NCI-H526 (cell line): ENCODE results near the gene FAM110C.
"Not testable (repeated sequence)": the region's sequence is repeated elsewhere in the genome, so short reads cannot be mapped to it uniquely, and the experiment has no call there.

Experiments
- DNase-seq, 2 experiments: peaks; one replicate each; lab custom pipeline; 2025; lab: John Stamatoyannopoulos, UW

FAM110C gene, protein sequence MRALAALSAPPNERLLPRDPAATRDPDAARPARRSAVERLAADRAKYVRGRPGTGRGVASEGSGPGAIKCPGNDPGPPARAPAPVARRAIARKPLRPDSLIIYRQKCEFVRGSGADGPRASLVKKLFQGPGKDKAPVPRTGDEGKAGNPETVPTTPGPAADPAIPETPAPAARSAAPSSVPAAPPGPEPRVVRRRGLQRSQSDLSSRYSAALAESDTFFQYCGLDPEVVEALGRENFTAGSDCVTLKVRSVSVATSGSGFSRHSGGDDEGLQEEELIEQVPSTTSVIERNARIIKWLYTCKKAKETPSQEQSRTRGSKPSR

DNA sequence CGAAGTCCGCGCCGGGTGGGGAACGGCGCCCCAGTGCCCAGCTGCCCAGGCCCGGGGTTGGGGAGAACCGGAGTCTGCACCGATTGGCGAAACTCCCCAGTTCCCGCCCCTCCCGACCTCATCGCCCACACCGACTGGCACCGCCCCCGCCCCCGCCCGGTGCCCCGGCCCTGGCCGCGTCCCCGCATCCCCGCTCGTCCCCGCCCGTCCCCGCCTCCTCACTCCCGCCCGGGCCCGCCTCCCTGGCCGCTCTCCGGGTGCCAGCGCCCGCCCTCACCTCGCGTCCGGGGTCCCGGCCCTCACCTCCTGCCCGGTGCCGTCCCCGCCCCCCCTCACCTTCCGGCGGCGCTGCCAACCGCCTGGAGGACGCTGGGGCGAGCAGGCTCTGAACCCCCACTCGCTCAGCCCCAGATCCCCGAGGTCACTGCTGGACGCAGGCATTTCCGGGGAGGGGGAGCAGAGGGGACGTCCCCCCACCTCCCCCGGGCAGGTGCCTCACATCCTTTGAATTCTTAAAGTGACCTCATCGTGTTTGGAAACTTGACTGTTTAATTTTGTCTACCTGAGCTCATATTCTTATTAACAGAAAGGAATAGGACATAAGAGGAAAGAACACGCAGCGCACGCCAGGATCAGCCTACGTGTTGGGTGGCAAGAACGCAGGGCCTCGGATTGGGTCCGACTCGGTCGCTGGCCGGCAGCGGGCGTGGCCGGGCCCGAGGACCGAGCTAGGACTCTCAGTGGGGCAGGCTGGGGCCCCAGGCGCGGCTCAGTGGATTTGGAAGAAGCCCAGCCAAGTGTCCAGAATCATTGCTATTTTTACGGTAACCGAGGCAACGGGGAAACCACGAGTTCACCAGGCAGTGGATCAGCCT, at the start of gene FAM110C:
FAM110C (minus strand) TSS at position 35 of the 875 bp plus-strand sequence. CDS start 120 bp downstream, outside the sequence.
- peak in 1 of 2 experiments; percentile 36 for DNase-seq

DNA sequence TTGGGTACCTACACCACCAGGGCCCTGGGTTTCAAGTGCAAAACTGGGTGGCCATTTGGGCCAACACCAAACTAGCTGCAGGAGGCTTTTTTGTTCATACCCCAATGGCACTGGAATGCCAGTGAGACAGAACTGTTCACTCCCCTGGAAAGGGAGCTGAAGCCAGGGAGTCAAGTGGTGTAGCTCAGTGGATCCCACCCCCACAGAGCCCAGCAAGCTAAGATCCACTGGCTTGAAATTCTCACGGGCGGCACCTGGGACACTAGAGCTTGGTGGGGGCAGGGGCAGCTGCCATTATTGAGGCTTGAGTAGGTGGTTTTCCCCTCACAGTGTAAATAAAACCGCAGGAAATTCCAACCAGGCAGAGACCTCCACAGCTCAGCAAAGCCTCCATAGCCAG, 46.0 kb upstream of the FAM110C start:
- DNase-seq = no peak

DNA sequence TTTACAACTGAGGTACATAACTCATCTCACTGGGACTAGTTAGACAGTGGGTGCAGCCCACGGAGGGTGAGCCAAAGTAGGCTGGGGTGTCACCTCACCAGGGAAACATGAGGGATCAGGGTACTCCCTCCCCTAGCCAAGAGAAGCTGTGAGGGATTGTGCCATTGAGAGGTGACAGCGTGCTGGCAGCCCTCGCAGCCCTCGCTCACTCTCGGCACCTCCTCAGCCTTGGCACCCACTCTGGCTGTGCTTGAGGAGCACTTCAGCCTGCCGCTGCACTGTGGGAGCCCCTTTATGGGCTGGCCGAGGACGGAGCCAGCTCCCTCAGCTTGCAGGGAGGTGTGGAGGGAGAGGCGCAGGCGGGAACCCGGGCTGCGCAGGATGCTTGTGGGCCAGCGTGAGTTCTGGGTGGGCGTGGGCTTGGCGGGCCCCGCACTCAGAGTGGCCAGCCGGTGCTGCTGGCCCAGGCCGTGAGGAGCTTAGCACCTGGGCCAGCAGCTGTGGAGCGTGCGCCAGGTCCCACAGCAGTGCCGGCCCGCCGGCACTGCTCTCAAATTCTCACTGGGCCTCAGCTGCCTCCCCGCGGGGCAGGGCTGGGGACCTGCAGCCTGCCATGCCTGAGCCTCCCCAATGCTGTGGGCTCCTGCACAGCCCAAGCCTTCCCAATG, 44.5 kb upstream of the FAM110C start:
- DNase-seq = no peak

DNA sequence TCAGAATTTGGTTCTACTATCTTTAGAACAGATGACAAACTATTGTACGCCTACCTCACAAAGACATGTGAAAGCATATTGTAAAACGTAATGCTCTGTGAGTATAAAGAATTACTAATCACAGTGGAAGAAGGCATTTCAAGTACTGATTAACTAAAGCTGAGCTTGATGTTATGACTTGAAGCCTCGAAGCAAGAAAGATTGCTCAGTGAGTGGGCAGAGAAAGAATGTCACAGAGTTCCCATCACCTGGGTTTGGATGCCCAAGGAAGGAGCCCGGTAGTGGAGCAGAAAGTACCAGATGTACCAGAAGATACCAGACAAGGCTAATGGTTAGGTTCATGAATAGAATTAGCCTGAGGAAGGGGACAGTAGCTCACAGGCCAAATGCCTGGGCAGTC, 39.5 kb upstream of the FAM110C start:
- DNase-seq = no peak

DNA sequence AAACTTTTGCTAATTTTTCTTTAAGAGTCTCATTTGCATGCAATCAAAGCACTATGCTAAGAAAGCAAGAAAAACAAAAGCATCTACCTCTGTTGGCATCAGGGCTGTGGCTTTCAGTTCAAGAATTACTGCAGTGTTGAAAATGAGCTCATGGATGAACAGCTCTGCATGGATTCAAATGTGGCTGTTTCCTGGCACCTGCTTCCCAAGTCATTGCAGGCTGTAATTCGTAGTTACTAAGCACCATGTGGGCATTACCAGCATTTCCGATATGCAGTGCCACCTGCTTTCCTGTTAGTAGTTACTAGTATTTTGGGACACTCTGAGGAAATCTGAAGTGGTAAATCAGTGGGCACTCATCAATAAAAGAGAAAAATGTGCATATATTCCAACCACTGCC, 37.8 kb upstream of the FAM110C start:
- no peak for DNase-seq

DNA sequence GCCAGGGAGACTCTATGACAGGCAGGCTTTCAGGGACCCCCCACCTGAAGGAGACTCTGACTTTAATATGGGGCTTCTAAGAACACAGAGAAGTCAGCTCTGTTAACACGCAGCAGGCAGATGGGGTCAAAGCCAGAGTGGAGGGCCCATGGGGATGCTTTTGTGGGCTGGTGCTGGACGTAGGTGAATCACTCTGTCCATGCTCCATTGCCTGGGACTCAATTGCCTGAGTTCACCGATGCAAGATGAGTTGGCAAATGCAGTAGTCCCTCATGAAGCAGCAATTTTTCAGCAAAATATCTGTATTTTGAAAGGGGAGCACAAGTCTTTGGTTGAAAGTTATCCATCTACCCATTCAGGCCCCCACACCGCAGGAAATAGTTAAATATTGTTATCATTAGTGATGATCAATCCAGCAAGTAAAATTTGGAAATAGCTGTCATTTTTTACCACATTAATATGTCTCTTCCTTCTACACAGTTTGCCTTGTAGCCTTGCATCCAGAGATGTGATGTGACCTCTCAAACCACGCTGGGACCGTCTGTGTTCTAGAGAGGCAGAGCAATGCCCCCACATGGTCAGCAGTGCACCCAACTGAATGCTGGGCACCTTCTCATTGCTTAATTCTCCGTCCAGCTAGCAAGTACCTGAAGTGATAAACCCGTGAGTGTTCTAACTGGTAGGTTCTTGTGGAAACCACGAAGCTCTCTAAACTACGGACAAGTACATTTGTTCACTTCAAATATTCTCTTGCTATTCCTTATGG, 34.8 kb upstream of the FAM110C start:
- no peak for DNase-seq

DNA sequence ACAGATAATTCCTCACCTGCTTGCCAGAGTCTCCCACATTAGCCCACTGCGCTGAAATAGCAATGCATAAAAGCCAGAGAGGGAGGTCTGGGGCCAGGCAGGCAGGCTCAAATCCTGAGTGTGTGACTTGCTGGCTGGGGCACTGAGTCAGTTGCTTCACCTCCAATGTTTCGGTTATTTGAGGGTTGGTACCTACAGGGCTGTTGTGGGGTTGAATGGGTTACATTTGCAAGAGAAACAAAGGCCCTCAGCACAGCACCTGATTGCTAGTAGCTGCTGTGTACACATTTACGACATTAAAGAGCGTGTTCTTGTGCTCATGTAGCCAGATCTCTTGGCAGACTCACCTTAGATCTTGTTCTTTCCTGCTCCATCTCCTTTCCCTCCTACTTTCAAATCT, 34.1 kb upstream of the FAM110C start:
- DNase-seq = no peak

DNA sequence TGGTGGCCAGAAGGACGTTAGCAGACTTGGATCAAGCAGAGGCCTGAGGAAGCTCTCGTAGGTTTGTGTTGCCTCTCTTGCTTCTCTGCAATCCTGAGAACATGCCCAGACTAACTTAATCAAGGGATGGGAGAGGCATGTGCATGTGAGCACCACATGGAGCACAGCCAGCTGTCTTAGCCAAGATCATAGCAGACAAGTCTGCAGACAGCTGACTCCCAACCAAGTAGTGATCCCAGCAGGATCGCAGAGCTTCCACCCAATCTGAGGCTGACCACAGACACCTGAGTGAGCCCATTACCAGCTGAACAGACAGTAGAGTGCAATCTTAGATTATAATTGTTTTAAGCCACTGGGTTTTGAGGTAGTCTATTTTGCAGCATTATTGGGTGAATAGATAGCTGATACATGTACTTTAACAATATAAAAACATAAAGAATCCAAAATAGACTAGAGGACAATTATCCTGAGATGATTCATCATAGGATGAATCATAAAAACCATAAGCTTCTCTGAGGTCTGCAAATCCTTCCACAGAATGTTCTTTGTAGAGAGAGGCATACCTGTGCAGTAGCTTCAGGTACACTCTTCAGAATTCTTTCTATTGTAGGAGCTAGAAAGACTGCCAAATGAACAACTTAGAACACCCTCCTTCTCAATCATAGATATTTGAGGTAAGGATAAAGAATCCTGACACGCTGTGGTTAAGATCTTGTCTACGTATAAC, 25.2 kb upstream of the FAM110C start:
- no peak for DNase-seq

DNA sequence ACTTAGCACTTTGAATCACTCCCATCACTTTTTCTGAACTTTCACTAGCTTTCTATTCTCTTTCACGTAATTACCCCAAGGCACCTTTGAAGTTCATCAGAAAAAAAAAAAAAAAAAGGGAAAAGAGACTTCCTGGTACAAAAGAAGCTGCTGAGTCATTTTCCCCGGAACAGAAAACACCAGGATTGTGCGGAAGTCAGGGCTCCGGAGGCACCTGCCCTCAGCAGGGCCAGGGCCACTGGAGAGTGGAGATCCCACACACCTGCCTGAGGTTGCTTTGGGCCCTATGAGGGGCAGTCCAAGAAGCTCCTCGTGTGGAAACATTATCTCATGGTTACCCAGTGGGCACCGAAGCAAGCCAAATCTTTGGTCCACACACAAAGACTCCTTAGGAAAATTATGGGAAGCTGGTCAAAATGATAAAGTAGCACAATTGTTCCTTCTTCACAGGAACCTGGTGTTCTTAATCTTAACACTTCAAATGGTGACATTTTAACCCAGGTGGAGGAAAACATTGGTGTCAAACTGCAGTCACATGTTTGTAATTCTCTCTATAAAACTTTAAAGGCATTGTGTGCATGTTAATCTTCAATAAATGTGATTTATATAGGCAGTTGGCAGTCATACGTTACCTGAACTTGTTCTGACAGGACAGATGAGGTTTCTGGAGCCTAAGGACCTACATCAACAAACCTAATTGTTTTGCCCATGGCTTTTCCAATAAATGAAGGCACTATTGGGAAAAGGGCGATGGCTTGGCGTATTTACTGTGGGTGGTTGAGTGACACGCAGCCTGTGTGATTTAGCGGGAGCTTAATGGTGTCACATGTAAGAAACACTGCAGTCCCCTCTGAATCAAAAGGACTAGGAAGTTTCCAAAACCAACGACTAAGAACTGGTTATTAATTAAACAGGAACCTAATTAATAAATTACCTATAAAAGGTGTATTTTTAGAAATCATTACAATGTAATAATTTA, 23.4 kb upstream of the FAM110C start:
- DNase-seq = no peak

DNA sequence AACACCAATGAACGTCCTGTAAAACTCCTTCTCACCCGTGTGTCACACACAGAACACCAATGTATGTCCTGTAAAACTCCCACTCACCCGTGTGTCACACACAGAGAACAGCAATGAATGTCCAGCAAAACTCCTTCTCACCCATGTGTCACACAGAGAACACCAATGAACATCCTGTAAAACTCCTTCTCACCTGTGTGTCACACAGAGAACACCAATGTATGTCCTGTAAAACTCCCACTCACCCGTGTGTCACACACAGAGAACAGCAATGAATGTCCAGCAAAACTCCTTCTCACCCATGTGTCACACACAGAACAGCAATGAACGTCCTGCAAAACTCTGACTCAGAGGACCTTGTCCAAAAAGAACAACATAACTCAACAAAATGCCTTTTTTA, 22.3 kb upstream of the FAM110C start:
- not testable (repeated sequence) for DNase-seq

DNA sequence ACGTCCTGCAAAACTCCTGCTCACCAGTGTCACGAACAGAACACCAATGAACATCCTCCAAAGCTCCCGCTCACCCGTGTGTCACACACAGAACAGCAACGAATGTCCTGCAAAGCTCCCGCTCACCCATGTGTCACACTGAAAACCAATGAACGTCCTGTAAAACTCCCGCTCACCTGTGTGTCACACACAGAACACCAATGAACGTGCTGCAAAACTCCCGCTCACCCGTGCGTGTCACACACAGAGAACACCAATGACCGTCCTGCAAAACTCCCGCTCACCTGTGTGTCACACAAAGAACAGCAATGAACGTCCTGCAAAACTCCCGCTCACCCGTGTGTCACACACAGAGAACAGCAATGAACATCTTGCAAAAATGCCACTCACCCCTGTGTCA, 20.5 kb upstream of the FAM110C start:
- DNase-seq = no peak

DNA sequence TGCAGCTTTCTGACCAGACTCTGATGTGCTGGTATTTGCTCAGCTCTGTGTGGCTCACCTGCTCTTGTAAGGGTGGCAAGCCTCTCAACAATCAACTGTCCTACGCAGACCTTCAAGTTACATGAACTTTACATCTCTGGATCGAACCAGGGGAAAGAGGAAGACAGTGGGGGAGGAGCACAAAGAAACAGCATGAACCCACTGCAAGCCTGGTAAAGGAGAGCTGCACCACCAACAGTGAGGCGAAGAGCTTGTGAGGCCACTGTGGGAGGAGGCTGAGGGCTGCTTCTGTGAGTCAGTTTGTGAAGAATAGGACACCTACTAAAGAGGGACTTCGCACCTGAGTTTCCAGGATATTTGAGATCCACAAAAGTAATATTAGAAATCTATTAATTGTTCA, 18.8 kb upstream of the FAM110C start:
- DNase-seq = no peak

DNA sequence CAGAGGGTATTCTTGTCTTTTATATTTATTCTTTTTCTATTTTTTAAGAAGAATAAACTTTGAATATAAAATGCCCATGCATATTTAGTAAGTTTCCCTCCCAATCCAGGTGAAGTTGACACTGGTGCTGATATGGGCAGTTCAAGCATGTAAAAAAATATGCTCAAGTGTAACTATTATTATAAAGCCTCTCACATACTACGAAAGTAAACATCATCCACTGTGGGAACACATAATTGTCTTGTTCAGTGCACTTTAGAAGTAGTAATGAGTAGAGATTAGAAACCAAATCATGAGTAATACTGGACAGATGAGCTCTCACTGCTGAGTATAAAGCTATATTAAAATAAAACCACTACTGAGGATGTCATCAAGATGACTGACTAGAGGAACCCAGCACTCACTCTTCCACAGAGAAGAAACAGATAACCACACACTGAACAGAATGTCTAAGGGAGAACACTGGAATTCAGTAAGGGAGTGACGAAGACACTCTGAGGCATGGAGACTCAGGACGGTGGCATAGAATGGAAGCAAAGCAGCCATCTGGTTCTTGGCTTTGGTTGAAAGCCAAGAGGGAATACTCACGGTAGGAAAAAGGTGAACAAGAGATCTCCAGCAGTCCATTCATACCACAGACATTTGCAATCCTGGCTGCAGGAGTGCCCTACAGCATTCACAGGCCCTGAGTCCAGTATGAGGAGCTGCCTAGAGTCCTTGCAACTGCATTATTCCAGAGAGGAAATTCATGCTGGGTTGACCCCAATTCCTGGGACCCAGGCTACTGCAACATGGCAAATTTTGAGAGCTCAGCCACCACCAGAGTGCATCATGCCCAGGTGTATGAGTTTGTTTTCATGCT, 9.5 kb upstream of the FAM110C start:
- no peak for DNase-seq

DNA sequence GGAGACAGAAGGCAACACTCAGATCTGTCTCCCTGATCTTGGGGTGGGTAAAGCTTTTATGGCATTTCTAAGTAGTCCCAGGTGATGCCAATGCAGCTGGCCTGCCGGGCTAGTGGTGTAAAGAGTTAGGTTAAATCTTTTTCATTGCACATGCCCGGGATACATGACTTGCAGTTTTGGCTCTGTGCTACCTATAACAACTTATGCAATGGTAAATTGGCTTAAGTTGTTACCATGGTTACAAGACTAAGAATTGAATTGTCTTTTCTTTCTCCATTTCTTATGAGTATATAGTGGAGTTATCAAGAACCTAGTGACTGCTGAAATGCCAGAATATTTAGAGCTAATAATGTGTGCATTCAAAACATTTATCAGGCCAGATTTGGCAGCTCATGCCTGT, 5.3 kb upstream of the FAM110C start:
- no peak for DNase-seq

DNA sequence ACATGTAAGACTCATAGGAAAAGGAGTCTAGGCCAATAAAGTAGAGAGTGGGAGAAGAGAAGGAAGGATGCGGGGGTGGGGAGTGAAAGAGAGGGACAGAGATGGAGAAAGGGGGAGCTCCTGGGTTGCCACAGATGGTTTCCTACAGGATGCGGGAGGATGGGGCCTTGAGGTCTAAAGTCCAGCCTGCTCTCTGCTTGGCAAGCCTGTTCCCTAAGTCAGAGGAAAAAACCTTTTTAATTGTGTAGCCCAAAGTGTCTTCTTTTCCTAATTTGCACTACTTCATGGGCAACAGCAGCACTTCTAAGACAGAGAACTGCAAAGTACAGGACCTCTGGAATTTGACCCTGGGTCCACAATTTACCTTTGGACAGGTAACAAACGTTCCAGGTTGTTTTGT, 1.4 kb upstream of the FAM110C start:
- no peak for DNase-seq

DNA sequence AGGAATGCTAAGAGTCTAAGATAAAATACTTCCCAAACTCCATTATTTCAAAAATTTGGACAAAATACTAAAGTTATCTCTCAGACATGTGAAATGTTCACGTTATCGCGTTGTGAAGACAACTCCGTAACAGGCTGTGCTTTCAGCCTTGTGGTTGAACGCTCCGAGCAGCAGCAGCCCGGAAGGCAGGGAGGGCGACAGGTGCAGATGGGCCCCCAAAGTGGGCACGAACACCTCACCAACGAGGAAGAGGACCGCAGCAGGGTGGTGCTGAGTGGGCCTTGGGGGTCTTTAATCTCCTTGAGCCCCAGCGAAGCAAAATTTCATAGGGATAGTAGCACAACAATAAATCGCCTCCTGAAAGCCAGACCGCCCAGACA, 1.0 kb upstream of the FAM110C start:
- no peak for DNase-seq

DNA sequence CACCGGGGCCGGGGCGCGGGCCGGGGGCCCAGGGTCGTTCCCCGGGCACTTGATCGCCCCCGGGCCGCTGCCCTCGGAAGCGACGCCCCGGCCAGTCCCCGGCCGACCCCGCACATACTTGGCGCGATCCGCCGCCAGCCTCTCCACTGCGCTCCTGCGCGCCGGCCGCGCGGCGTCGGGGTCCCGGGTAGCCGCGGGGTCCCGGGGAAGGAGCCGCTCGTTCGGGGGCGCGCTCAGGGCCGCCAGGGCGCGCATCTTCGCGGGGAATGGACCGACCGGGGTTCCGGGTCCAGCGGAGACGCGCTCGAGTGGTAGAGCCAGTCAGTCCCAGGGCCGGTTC, 204 bp downstream of the FAM110C start:
- no peak for DNase-seq

DNA sequence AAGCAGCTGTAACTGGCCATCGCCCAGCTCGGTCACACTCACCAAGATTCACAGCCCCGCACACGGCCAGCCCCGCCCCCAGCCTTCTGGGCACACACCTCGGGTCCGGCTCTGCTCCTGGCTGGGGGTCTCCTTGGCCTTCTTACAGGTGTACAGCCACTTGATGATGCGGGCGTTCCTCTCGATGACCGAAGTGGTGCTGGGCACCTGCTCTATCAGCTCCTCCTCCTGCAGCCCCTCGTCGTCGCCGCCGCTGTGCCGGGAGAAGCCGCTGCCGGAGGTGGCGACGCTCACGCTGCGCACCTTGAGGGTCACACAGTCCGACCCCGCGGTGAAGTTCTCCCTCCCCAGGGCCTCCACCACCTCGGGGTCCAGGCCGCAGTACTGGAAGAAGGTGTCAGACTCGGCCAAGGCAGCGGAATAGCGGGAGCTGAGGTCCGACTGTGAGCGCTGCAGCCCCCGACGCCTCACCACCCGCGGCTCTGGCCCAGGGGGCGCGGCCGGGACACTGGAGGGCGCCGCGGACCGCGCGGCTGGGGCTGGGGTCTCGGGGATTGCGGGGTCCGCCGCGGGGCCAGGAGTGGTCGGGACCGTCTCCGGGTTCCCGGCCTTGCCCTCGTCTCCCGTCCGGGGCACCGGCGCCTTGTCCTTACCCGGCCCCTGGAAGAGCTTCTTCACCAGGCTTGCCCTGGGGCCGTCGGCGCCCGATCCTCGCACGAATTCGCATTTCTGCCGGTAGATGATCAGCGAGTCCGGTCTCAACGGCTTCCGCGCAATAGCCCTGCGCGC, 769 bp downstream of the FAM110C start:
- DNase-seq = peak in 1 of 2 experiments; percentile 9
